ENCODE measurements around the gene MYLIP.

The MYLIP gene

DNA sequence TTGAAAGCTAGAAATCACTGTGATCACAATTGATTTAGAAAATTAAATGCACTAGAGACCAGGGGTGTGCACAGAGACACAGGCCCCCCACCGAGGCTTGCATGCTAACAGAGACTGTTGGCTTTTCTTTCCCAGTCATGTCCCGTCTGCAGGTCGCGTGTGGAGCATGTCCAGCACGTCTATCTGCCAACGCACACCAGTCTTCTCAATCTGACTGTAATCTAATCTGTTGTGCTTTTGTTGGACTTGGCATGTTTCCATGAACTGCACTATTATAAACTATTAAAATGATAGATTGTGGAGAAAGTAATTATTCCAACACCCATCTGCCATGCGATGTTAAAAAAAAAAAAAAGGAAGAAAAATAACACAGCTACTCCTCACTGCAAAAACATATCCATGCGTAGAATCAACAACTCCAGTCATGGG lies 17.7 kb downstream of the MYLIP start:
- H3K9me3 Mint-ChIP-seq = no peaks in the 10 kb centered on the region
- no peak for ATAC-seq
- H3K36me3 Mint-ChIP-seq = peaks cover 94% of the 10 kb centered on the region
- H3K4me1 Mint-ChIP-seq = peaks cover 4% of the 10 kb centered on the region
- no peak overlapping the region for H3K27ac Mint-ChIP-seq
- no peaks in the 10 kb centered on the region for H3K27me3 Mint-ChIP-seq
- no peak overlapping the region for H3K4me3 Mint-ChIP-seq

DNA sequence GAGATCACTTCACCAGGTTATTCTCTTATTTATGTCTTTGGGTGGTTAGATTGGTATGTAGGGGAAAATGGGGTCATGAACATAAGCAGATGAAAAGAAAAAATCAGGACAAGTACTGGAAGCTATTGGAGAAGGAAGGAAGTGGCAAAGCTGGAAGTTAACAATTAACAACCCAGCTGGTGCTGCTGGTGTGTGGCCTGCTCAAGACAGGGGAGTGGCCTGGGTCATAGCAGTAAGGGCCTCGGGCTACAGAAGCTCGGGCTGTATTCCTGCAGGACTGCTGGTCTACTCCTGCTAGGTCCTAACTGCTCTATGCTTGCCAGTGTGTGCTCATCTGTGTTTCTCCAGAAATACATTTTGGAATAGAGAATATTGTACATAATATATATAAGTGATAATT lies 19.6 kb downstream of the MYLIP start:
- H3K4me1 Mint-ChIP-seq = no peaks in the 10 kb centered on the region
- no peaks in the 10 kb centered on the region for H3K9me3 Mint-ChIP-seq
- no peak overlapping the region for H3K27ac Mint-ChIP-seq
- ATAC-seq = no peak
- H3K4me3 Mint-ChIP-seq = no peak overlapping the region
- H3K36me3 Mint-ChIP-seq = peaks cover 90% of the 10 kb centered on the region
- H3K27me3 Mint-ChIP-seq = no peaks in the 10 kb centered on the region

DNA sequence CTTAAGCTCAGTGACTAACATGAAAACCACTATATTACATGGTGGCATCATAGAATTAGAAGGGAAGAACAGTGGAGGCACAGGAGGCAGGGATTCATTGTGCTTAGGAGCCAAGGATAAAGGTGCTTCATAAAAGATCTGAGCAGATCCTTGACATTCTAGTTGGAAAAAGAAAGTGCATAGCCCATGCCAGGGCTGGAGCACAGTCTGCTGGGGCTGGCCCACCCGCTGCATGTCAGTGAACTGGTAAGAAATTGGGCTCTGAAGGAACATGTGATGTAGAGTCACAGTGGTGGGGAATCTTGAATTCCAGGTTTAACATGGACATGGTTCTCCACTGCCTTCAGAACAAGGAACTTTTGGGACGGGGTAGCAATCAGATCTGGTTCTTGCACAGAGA lies 20.4 kb downstream of the MYLIP start:
- ATAC-seq = no peak
- Mint-ChIP-seq H3K27me3 (no peaks in the 10 kb centered on the region), H3K36me3 (peaks cover 85% of the 10 kb centered on the region), H3K9me3 (no peaks in the 10 kb centered on the region), H3K27ac (no peak overlapping the region), H3K4me3 (no peak overlapping the region), H3K4me1 (no peaks in the 10 kb centered on the region)

DNA sequence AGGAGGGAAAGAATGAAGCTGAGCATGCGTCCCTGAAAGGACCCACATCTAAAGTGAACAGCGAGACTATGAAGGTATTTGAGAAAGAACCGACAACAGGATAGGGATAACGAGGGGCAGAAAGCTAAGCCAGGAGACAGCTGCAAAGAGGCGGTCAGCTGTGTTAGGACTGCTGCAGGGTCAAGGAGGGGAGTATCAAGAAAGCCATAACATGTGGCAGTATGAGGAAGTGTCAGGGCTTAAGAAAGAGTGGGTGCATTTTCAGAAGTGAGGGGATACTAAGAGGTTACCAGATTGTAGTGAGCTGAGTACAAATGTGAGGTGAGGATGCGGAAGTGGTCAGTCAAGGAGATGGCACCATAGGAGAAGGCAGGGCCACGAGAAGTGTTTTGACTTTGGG lies 21.2 kb downstream of the MYLIP start:
- Mint-ChIP-seq H3K4me1 (no peaks in the 10 kb centered on the region), H3K9me3 (peaks cover 3% of the 10 kb centered on the region), H3K27ac (no peak overlapping the region), H3K36me3 (peaks cover 85% of the 10 kb centered on the region), H3K4me3 (no peak overlapping the region), H3K27me3 (no peaks in the 10 kb centered on the region)
- no peak for ATAC-seq

DNA sequence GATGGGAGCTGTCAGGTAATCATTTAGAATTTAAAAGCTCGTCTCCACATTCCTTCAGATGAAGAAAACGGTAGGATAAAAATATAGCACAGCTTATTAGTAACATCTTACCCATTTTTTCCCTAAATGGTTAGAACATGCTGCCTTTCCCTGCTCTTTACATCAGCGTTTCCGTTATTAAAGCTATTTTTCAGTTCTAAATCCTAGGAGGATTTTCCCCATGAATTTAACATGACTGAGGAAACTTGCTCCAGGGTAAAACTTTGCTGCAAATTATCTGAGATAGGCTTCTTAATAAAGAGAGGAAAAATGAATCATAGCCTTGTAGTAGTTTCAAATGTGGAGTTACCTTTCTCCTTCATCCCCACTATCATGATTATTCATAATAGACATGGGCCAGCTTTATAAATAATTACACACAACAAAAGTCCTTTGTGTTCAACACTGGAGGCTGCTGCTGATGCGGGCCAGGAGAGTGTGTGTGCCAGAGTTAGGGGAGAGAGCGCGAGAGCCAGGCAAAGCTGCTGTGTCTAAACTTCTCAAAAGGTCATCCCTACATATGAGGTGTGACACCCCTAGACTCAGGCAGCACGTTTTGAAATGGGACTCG lies 24.4 kb downstream of the MYLIP start:
- Mint-ChIP-seq H3K27ac (no peak overlapping the region), H3K36me3 (peaks cover 80% of the 10 kb centered on the region), H3K27me3 (no peaks in the 10 kb centered on the region), H3K4me1 (no peaks in the 10 kb centered on the region), H3K9me3 (peaks cover 10% of the 10 kb centered on the region), H3K4me3 (no peak overlapping the region)
- no peak for ATAC-seq

DNA sequence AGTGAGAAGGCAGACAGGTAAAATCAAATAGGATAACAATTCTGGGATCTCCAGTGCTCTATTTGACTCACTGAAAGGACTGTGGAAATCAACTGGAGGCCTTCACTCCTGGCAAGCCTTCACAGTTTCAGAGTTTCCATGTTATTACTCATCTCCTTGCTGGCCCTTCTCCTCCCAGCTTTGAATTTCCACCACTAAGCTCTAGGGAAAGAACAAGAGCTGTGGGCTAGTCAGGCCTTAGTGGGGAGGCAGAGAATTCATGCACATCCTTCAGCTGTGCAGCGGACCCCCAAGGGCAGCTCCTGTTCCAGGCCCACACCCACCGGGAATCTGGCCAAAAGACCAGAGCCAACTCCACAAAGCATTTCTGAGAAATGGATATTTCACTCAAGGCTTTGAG lies 26.0 kb downstream of the MYLIP start:
- Mint-ChIP-seq H3K27me3 (no peaks in the 10 kb centered on the region), H3K4me1 (no peaks in the 10 kb centered on the region), H3K27ac (no peak overlapping the region), H3K36me3 (peaks cover 66% of the 10 kb centered on the region), H3K9me3 (peaks cover 10% of the 10 kb centered on the region), H3K4me3 (no peak overlapping the region)
- ATAC-seq = no peak

DNA sequence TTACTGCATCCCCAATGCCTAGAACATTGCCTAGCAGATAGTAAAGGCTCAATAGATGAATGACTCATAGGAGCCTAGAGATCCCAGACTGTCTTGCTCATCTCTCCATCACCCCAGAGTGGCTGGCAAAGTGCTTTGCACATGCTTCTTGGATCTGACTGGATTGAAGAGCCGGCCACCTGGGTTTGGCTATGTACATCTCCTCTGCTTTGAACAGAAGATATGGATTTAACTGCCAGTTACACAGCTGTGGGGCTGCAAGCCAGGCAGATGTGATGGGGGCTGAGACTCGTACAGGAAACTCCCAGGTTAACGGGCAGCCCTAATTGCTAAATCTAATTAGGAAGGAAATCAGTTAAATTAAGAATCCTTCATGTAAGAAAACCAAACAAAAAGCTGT lies 28.6 kb downstream of the MYLIP start:
- Mint-ChIP-seq H3K9me3 (peaks cover 10% of the 10 kb centered on the region), H3K36me3 (peaks cover 44% of the 10 kb centered on the region), H3K4me1 (peaks cover 6% of the 10 kb centered on the region), H3K27me3 (no peaks in the 10 kb centered on the region), H3K4me3 (no peak overlapping the region), H3K27ac (no peak overlapping the region)
- no peak for ATAC-seq

DNA sequence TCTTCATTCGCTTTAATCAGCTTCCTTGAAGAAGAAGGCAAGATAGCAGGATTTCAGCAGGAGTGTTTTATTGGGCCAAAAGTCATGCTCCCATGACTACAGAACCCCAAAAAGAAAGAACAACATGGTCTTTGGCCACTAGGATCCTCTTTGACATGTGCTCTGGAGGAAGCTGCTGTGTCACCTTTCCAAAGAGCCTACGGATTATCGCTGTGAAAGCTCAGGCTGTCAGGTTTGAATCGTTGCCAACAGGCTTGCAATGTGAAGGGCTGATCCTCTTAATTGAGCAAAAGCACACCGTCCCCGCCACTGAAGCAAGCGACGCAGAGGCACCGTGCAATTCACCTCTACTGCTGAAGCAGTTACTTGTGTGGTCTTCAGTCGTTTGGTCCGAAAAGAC lies 29.0 kb downstream of the MYLIP start:
- Mint-ChIP-seq H3K27ac (no peak overlapping the region), H3K27me3 (no peaks in the 10 kb centered on the region), H3K9me3 (peaks cover 10% of the 10 kb centered on the region), H3K4me1 (peaks cover 7% of the 10 kb centered on the region), H3K4me3 (no peak overlapping the region), H3K36me3 (peaks cover 40% of the 10 kb centered on the region)
- no peak for ATAC-seq

DNA sequence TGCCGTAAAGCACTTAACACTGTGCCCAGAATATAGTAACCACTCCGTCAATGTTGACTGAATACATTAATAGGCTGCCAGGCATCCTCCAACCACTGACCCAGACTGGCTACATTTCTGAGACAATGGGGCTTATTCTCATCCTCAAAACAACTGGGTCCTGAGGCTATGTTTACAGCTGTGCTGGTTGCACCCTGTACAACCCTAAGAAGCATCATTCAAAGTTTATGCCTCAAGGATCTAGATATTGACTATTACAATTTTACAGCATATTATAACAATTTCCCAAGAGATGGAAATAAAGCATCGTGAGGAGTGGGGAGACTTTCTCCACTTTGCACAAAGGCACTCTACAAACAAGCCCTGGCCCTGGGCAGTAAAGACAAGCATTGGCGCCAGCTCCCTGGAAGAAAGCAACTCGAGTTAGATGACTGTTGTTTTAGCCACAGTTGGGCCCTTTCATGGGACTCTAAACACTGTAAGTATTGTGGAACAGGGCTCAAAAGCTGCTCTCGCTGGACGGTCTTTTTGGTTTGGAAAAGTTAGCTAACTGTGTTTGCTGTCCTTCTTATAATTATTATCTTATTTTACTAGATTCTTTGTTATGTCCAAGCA lies 30.2 kb downstream of the MYLIP start:
- Mint-ChIP-seq H3K4me1 (peaks cover 18% of the 10 kb centered on the region), H3K9me3 (peaks cover 10% of the 10 kb centered on the region), H3K27me3 (no peaks in the 10 kb centered on the region), H3K36me3 (peaks cover 38% of the 10 kb centered on the region), H3K4me3 (no peak overlapping the region), H3K27ac (no peak overlapping the region)
- no peak for ATAC-seq

DNA sequence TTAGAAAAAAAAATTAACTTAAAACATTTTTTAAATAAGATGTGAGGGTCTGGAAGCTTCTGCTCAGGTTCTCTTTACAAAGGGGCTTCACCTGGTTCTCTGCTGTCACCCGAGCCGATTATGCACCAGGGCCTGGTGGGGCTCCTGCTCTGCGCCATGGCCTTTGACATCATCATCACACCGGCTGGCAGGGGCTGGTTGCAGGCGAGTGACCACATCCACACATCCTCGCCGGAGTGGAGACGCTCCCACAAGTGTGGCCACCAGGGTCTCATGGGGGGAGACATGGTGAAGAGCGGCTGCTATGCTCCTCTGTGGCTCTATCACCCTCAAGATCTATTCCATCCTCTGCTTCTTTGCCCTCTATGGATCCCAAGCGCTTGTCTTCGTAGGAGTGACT lies 31.9 kb downstream of the MYLIP start:
- Mint-ChIP-seq H3K36me3 (peaks cover 20% of the 10 kb centered on the region), H3K27me3 (no peaks in the 10 kb centered on the region), H3K9me3 (peaks cover 2% of the 10 kb centered on the region), H3K4me3 (no peak overlapping the region), H3K27ac (no peak overlapping the region), H3K4me1 (peaks cover 25% of the 10 kb centered on the region)
- ATAC-seq = peak; percentile 27

DNA sequence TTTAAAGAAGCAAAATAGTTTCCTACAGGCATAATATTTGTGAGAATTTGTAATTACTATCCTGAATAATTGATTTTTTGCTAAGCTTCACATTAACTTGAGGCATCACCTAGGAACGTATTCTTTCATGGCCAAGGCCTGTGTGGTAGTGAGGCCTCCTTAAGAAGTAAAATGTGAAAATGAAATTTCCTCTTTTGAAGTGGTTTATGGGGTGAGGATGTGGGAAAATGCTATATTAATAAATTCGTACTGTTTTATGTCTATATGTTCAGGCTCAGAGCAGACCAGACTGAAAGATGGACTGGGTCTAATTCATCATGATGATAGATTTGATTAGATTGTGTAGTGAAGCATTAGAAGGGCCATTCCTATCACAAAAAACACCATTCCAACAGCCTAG lies 33.1 kb downstream of the MYLIP start:
- H3K4me3 Mint-ChIP-seq = no peak overlapping the region
- H3K36me3 Mint-ChIP-seq = peaks cover 10% of the 10 kb centered on the region
- ATAC-seq = no peak
- H3K4me1 Mint-ChIP-seq = peaks cover 30% of the 10 kb centered on the region
- H3K27me3 Mint-ChIP-seq = no peaks in the 10 kb centered on the region
- H3K9me3 Mint-ChIP-seq = peaks cover 1% of the 10 kb centered on the region
- H3K27ac Mint-ChIP-seq = no peak overlapping the region

DNA sequence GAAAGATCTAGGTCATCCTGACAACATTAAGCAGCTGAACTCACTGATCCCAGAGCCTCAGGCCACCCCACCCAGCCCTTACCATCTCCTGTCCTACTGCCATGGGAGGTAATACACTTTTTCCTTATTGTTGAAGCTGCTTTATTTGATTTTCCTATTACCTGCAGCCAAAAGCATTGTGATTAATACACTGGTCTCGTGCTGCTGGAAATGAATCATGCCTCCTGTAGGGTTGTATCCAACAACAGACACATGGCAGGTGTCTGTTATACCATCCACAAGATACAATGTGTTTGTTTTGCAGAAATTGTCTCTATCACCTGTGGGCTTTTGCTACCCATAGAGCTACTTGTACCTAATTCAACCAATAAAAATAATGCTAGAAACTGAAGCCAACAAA lies 34.2 kb downstream of the MYLIP start:
- no peak overlapping the region for H3K4me3 Mint-ChIP-seq
- no peaks in the 10 kb centered on the region for H3K9me3 Mint-ChIP-seq
- H3K36me3 Mint-ChIP-seq = peaks cover 4% of the 10 kb centered on the region
- peaks cover 40% of the 10 kb centered on the region for H3K4me1 Mint-ChIP-seq
- H3K27ac Mint-ChIP-seq = peak overlapping the region; percentile 34
- no peak for ATAC-seq
- no peaks in the 10 kb centered on the region for H3K27me3 Mint-ChIP-seq

DNA sequence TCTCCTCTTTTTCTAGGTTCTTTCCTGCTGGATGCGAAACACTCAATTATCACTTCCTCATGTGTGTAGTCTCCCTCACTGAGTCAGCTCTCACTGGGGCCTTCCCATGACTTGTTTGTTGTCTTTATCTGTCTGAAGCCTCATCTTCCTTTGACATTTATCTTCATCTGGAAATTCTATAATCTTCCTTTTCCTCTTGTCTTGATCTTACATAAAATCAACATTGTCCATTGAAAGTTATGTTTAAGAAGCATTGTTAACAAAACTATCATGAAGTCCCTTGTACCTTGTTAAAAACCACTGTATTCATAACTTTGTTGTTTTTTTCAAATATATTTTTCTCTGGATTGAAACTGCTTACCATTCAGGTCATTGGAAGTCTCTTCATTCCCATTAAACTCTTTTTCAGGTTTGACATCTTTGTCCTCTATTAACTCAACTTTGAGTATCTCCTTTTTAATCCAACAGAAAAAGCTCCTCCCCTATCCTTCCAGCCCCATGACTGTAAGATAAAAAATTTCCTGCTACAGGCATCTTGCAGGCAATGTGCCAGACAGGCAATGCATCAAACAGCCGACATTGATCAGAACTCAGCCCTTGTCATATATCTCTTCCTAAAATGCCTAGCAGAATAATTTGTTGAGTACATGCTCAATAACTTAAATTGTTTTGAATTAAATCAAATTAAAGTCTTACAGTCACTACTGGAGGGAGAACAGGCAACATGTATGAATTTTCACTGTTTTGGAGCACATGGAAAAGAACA lies 34.8 kb downstream of the MYLIP start:
- Mint-ChIP-seq H3K4me1 (peaks cover 47% of the 10 kb centered on the region), H3K9me3 (no peaks in the 10 kb centered on the region), H3K27me3 (peaks cover 5% of the 10 kb centered on the region), H3K27ac (peak overlapping the region; percentile 34), H3K36me3 (peaks cover 4% of the 10 kb centered on the region), H3K4me3 (no peak overlapping the region)
- peak; percentile 62 for ATAC-seq

DNA sequence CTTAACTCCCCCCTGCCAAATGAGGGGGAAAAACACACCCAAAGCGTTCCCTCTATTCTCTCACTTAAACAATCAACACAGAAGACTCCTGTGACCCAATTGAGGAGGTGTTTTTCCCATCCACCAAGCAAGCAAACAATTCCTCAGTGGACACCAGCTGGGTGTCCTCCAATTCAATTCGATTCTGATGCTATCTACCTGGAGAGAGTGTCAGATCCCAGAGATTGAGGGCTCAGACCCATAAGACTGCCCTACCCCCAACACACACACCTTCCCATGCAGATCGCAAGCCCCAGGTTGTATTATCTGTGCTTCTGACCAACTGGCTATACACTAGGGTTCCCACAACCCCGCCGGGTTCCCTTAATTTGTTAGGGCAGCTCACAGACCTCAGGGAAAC lies 36.8 kb downstream of the MYLIP start:
- Mint-ChIP-seq H3K27ac (peak overlapping the region; percentile 20), H3K9me3 (no peaks in the 10 kb centered on the region), H3K36me3 (peaks cover 4% of the 10 kb centered on the region), H3K4me3 (no peak overlapping the region), H3K27me3 (peaks cover 9% of the 10 kb centered on the region), H3K4me1 (peaks cover 51% of the 10 kb centered on the region)
- ATAC-seq = no peak

DNA sequence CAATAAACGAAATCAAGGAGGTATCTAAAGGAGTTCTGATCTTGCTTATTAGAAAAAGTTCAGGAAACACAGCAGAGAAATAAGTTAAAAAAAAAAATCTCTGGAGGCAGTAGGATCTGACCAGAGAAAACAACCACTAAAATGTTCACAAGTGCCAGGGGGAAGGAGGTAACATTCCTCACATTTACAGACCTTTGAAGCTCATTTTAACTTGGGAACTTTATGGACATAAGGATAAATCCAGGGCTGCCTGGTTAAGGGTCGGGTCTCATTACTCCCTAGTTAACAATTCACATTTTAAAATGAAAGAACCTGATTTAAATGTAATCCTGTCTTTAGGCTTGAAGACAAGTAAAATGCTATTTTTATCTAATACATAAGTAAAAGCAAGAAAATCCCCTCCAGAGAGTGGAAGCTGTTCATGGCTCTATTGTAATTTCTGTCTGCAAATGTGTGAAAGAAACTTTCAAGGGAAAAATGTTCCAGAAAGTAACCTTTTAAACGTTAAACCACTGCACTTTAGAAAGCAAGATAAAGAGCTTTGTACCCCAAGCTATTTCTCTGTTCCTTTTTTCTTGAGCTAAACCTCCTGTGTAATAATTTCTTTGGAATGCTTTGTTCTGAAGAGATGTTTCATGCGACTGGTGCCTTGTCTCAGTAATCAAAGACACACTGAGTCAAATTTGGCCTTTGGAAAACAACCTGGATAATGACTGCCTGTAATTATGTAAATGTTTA lies 38.2 kb downstream of the MYLIP start:
- peaks cover 47% of the 10 kb centered on the region for H3K4me1 Mint-ChIP-seq
- H3K4me3 Mint-ChIP-seq = no peak overlapping the region
- peaks cover 9% of the 10 kb centered on the region for H3K27me3 Mint-ChIP-seq
- no peaks in the 10 kb centered on the region for H3K36me3 Mint-ChIP-seq
- ATAC-seq = peak; percentile 44
- H3K9me3 Mint-ChIP-seq = no peaks in the 10 kb centered on the region
- H3K27ac Mint-ChIP-seq = peak overlapping the region; percentile 67
